Kidney (tissue), 14 donors: ENCODE data around the gene MIGA2. TPM values are rescaled to one million over a fixed set of nuclear protein-coding genes. Genes with fewer than 3 reads are reported as not detected.

ENCODE experiments used
- DNase-seq, 5 donors: peaks; one replicate each; pipeline ENCODE4 v3.0.0-alpha.2; 2013 to 2020
- FAIRE-seq: peaks from 2 replicates; lab custom pipeline; 2012; peaks lifted over from hg19 to GRCh38; lab: Jason Lieb, UNC
- H3K27ac ChIP-seq, 2 donors: one replicate each; pipeline ENCODE4 v1.7.0; 2013; ENCODE audit warnings: low read depth in 2 of 2, low read length in 2 of 2, inconsistent platforms in 1 of 2
- H3K27me3 ChIP-seq: one replicate; pipeline ENCODE4 v1.7.1; 2013; ENCODE audit warnings: low read length, inconsistent platforms; ENCODE audit not compliant: control insufficient read depth, insufficient read depth
- H3K36me3 ChIP-seq, 3 donors: one replicate each; pipeline versions ENCODE4 v1.7.0 to v1.7.1; 2013; ENCODE audit warnings: low read length in 3 of 3, control low read depth in 1 of 3, inconsistent platforms in 1 of 3; ENCODE audit not compliant: insufficient read depth in 3 of 3, control insufficient read depth in 2 of 3
- H3K4me1 ChIP-seq, 3 donors: one replicate each; pipeline versions ENCODE4 v1.7.0 to v1.7.1; 2013; ENCODE audit warnings: low read length in 3 of 3, inconsistent platforms in 1 of 3, low read depth in 1 of 3; ENCODE audit not compliant: control insufficient read depth in 2 of 3, insufficient read depth in 2 of 3
- H3K4me3 ChIP-seq, 3 donors: one replicate each; pipeline versions ENCODE4 v1.7.0 to v1.8.1; 2013; ENCODE audit warnings: low read length in 3 of 3, control low read depth in 1 of 3, inconsistent platforms in 1 of 3
- H3K9ac ChIP-seq, 3 donors: one replicate each; pipeline versions ENCODE4 v1.7.0 to v1.7.1; 2013; ENCODE audit warnings: low read length in 3 of 3, control low read depth in 1 of 3, inconsistent platforms in 1 of 3
- H3K9me3 ChIP-seq, 3 donors: one replicate each; pipeline versions ENCODE4 v1.7.0 to v1.7.1; 2013; ENCODE audit warnings: low read length in 3 of 3, control low read depth in 1 of 3, inconsistent platforms in 1 of 3; ENCODE audit not compliant: control insufficient read depth in 2 of 3, insufficient read depth in 1 of 3
- intact Hi-C: fragments of 100-400 bp; cut with DNase I; formaldehyde crosslinking; loops from one replicate; pipeline ENCODE4 v1.11.1; 2022
- polyA plus RNA-seq: library from polyadenylated mRNA; stranded (reverse); fragments of 350-450 nt; fragmentation: Illumina TruSeq; extraction: RNeasy Lipid Tissue Mini Kit (QIAGEN cat#74804); gene quantifications from one replicate; pipeline ENCODE4 v1.2.3, GENCODE V29; 2014; ENCODE audit warnings: low read depth, low replicate concordance; ENCODE audit not compliant: insufficient read depth
- total RNA-seq: library from RNA; stranded (reverse); fragmentation: NEBNext Ultra II Directional; extraction: Animal tissue kit (Norgen Biotek cat#: 25700); gene quantifications from one replicate; pipeline ENCODE4 v1.2.1, GENCODE V29; 2021
- TF ChIP-seq, protein P1 (sequence below): IDR thresholded peaks from 3 replicates; pipeline ENCODE4 v1.5.1; 2012; ENCODE audit warnings: mild to moderate bottlenecking, moderate library complexity, borderline replicate concordance; ENCODE audit not compliant: insufficient read depth; ENCODE audit errors: extremely low read depth
- donor health status: control.
- donor health status: control.
- donor health status: control.
- donor health status: control.
- donor health status: control.
- donor health status: DM: yes; HTN: yes; CAD: no.
- donor health status: Normal renal cell carcinoma (clear cell type).

Gene MIGA2
- total and polyA plus RNA-seq, 2 donors from 2014 or later: 26.1 to 29.9 TPM

DNA sequence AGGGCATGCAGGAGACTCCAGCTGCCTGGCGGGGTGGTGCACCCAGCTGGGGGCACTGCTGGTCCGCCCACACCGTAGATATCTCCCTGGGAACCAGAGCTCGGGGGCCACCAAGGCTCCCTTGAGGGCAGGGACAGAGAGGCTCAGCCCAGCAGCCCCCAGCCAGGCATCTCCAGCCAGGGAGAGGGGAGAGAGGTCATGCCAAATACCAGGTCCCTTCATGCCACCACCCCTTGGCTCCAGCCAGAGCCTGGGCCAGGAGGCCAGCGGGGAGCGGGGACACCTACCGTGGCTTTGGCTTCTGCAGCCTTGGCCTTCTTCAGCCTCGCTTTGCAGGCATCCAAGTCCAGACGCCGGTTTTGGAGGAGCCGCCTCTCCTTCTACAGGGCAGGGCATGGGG, 22.3 kb upstream of the MIGA2 start:
- Histone ChIP-seq H3K9me3 (no peaks in the 10 kb centered on the region), H3K27me3 (no peaks in the 10 kb centered on the region), H3K4me3 (no peak overlapping the region), H3K27ac (no peak overlapping the region), H3K4me1 (no peaks in the 10 kb centered on the region), H3K9ac (no peak overlapping the region), H3K36me3 (peaks cover 0 to 23% (median 2%) of the 10 kb centered on the region in 3 donors)
- no peak for DNase-seq
- intact Hi-C loops: no loop called here
- no peak for FAIRE-seq
- TF ChIP-seq, protein P1, sequence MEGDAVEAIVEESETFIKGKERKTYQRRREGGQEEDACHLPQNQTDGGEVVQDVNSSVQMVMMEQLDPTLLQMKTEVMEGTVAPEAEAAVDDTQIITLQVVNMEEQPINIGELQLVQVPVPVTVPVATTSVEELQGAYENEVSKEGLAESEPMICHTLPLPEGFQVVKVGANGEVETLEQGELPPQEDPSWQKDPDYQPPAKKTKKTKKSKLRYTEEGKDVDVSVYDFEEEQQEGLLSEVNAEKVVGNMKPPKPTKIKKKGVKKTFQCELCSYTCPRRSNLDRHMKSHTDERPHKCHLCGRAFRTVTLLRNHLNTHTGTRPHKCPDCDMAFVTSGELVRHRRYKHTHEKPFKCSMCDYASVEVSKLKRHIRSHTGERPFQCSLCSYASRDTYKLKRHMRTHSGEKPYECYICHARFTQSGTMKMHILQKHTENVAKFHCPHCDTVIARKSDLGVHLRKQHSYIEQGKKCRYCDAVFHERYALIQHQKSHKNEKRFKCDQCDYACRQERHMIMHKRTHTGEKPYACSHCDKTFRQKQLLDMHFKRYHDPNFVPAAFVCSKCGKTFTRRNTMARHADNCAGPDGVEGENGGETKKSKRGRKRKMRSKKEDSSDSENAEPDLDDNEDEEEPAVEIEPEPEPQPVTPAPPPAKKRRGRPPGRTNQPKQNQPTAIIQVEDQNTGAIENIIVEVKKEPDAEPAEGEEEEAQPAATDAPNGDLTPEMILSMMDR: no peak

DNA sequence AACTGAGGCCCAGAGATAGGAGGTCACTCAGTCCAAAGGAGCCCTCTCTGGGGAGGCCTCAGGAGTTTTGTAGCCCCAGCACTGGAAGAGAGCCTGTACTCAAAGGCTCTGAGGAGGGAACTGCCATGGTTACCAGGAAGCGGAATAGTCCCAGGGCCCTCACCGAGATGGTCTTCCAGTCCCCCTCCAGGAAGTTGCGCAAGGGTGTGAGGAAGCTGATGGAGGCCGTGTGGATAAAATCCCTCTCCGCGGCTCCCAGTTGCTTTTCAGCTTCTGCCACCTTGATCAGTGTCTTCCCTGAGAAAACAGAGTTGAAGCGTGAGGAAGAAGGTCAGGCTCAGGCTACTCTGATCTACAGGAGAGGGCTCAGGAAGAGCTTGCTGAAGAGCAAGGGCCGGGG, 21.8 kb upstream of the MIGA2 start:
- Histone ChIP-seq H3K9ac (no peak overlapping the region), H3K27ac (no peak overlapping the region), H3K27me3 (no peaks in the 10 kb centered on the region), H3K4me3 (no peak overlapping the region), H3K9me3 (no peaks in the 10 kb centered on the region), H3K4me1 (no peaks in the 10 kb centered on the region), H3K36me3 (peaks cover 0 to 23% (median under 1%) of the 10 kb centered on the region in 3 donors)
- no peak for DNase-seq
- no peak for FAIRE-seq
- intact Hi-C loops: no loop called here
- TF ChIP-seq, protein P1: no peak

DNA sequence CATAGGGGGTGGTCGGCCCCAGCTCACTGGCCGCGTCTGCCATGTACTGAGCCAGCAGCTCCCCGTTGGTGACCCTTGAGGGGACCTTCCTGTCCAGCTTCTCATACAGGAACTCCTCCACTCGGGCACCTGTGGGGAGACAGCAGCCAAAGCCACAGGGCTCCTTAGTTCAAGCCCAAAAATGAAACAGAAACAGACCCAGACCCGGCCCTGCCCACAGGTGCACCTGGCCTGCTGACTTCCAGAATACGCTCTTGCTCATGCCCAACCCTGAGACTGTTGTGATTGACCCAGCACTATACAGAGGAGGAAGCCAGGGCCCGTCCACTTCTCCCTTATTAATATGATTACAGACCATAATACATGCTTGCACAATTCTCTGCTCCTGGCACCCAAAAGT, 15.3 kb upstream of the MIGA2 start:
- intact Hi-C loops: no loop called here
- FAIRE-seq (no peak), DNase-seq (peak in 1 of 5 donors; percentile 70)
- Histone ChIP-seq H3K36me3 (no peaks in the 10 kb centered on the region), H3K4me1 (no peaks in the 10 kb centered on the region), H3K4me3 (no peak overlapping the region), H3K9ac (no peak overlapping the region), H3K27me3 (no peaks in the 10 kb centered on the region), H3K9me3 (no peaks in the 10 kb centered on the region), H3K27ac (peak overlapping the region in 1 of 2 donors; percentile 41)
- TF ChIP-seq, protein P1: no peak

DNA sequence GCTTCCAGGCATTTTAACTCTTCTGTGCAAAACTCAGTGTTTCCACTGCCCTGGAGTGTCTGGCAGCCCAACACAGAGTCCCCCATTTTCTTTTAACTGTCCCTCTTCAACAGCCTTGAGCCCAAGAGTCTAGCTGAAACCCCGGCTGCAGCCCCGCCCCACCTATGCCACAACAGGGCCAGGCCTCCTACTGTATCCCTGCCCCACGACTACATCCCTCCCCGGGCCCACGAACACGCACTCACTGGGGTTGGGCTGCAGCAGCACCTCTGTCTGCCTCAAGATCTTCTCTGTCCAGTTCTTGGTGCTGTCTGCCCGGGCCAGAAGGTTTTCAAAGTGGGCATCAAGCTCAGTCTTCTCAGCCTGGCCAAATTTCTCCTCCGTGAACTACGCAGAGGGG, 14.4 kb upstream of the MIGA2 start:
- DNase-seq (peak in 1 of 5 donors; percentile 65), FAIRE-seq (no peak)
- H3K36me3 ChIP-seq: no peaks in the 10 kb centered on the region
- H3K4me3 ChIP-seq: no peak overlapping the region
- intact Hi-C loops: no loop called here
- H3K27ac ChIP-seq: no peak overlapping the region
- no peak overlapping the region for H3K9ac ChIP-seq
- no peaks in the 10 kb centered on the region for H3K9me3 ChIP-seq
- TF ChIP-seq, protein P1: no peak
- H3K4me1 ChIP-seq: peaks cover 0 to 6% (median 0%) of the 10 kb centered on the region in 3 donors
- H3K27me3 ChIP-seq: no peaks in the 10 kb centered on the region
